Left kidney (tissue), 2 donors: ENCODE data around the gene MAP4K2. TPM values are rescaled to one million over a fixed set of nuclear protein-coding genes. Genes with fewer than 3 reads are reported as not detected.

Source experiments
- DNase-seq: peaks from one replicate; pipeline ENCODE4 v3.0.0-alpha.2; 2013
- polyA plus RNA-seq: library from polyadenylated mRNA; unstranded; fragments of 120-200 nt; gene quantifications from one replicate; pipeline ENCODE4 v1.2.1, GENCODE V29; 2013; ENCODE audit not compliant: insufficient read length

MAP4K2 gene
- polyA plus RNA-seq, 1 donor, result 17.4 TPM

GRCh38 chr11:64770120-64770519 lies 32.9 kb downstream of the MAP4K2 start:
- no peak for DNase-seq

GRCh38 chr11:64769283-64769682 lies 33.7 kb downstream of the MAP4K2 start:
- no peak for DNase-seq

GRCh38 chr11:64768300-64768694 lies 34.7 kb downstream of the MAP4K2 start:
- no peak for DNase-seq

GRCh38 chr11:64767344-64768299 lies 35.4 kb downstream of the MAP4K2 start:
- DNase-seq, result no peak

GRCh38 chr11:64766881-64767280 lies 36.1 kb downstream of the MAP4K2 start:
- DNase-seq, result no peak

- no peak for DNase-seq
These were observed 37.0 kb downstream of the MAP4K2 start for GRCh38 chr11:64765851-64766665.

GRCh38 chr11:64765291-64765850 lies 37.6 kb downstream of the MAP4K2 start:
- DNase-seq, result no peak

GRCh38 chr11:64764753-64765152 lies 38.3 kb downstream of the MAP4K2 start:
- DNase-seq, result no peak

GRCh38 chr11:64764040-64764611 lies 38.9 kb downstream of the MAP4K2 start:
- DNase-seq, result no peak

GRCh38 chr11:64763526-64764039 lies 39.4 kb downstream of the MAP4K2 start:
- no peak for DNase-seq

GRCh38 chr11:64762674-64763525 lies 40.1 kb downstream of the MAP4K2 start:
- peak; percentile 88 for DNase-seq

GRCh38 chr11:64762277-64762673 lies 40.7 kb downstream of the MAP4K2 start:
- DNase-seq, result no peak

- no peak for DNase-seq
These were observed 42.1 kb downstream of the MAP4K2 start for GRCh38 chr11:64760759-64761420.

- DNase-seq, result no peak
These were observed 43.0 kb downstream of the MAP4K2 start, which contains the start of gene PYGM for GRCh38 chr11:64759722-64760719. PYGM (minus strand) TSS chr11:64759974; CDS start chr11:64759898, 76 bp downstream.

- no peak for DNase-seq
These were observed 43.8 kb downstream of the MAP4K2 start for GRCh38 chr11:64759131-64759721.

GRCh38 chr11:64758330-64759079 lies 44.5 kb downstream of the MAP4K2 start:
- DNase-seq, result no peak

GRCh38 chr11:64757549-64758329 lies 45.3 kb downstream of the MAP4K2 start:
- no peak for DNase-seq
